ENCODE data around the gene SWT1.
"Not testable (repeated sequence)": the region's sequence is repeated elsewhere in the genome, so short reads cannot be mapped to it uniquely, and the experiment has no call there.

The SWT1 gene

GRCh38 chr1:185250063-185250462 is 93.1 kb downstream of the SWT1 start:
- no peak for DNase-seq

- DNase-seq, result not testable (repeated sequence)
Observed at GRCh38 chr1:185251928-185252327, 95.0 kb downstream of the SWT1 start.

- not testable (repeated sequence) for DNase-seq
Observed at GRCh38 chr1:185252404-185252803, 95.4 kb downstream of the SWT1 start.

- DNase-seq, result not testable (repeated sequence)
Observed at GRCh38 chr1:185255595-185255994, 98.6 kb downstream of the SWT1 start.

- not testable (repeated sequence) for DNase-seq
Observed at GRCh38 chr1:185257116-185257949, 100.4 kb downstream of the SWT1 start.

GRCh38 chr1:185257950-185258208 is 100.9 kb downstream of the SWT1 start:
- DNase-seq, result no peak

GRCh38 chr1:185258676-185259075 is 101.7 kb downstream of the SWT1 start:
- no peak for DNase-seq

- no peak for DNase-seq
Observed at GRCh38 chr1:185260611-185261010, 103.6 kb downstream of the SWT1 start.

GRCh38 chr1:185262151-185262550 is 105.2 kb downstream of the SWT1 start:
- no peak for DNase-seq

GRCh38 chr1:185263292-185263691 is 106.3 kb downstream of the SWT1 start:
- no peak for DNase-seq

GRCh38 chr1:185263780-185264179 is 106.8 kb downstream of the SWT1 start:
- DNase-seq, result no peak

GRCh38 chr1:185265314-185265713 is 108.3 kb downstream of the SWT1 start:
- no peak for DNase-seq

- no peak for DNase-seq
Observed at GRCh38 chr1:185267301-185267700, 110.3 kb downstream of the SWT1 start.

- no peak for DNase-seq
Observed at GRCh38 chr1:185267701-185268100, 110.7 kb downstream of the SWT1 start.

- no peak for DNase-seq
Observed at GRCh38 chr1:185268352-185268751, 111.4 kb downstream of the SWT1 start.

GRCh38 chr1:185271921-185272320 is 115.0 kb downstream of the SWT1 start:
- DNase-seq, result no peak

- no peak for DNase-seq
Observed at GRCh38 chr1:185279571-185279970, 122.6 kb downstream of the SWT1 start.

- no peak for DNase-seq
Observed at GRCh38 chr1:185280589-185280988, 123.6 kb downstream of the SWT1 start.

GRCh38 chr1:185281245-185281644 is 124.3 kb downstream of the SWT1 start:
- DNase-seq, result peak; percentile 50

GRCh38 chr1:185284116-185284515 is 127.1 kb downstream of the SWT1 start:
- DNase-seq, result no peak

- DNase-seq, result peak; percentile 22
Observed at GRCh38 chr1:185284533-185285276, 127.7 kb downstream of the SWT1 start.

GRCh38 chr1:185287451-185287850 is 130.5 kb downstream of the SWT1 start:
- DNase-seq, result no peak

- DNase-seq, result no peak
Observed at GRCh38 chr1:185288435-185288834, 131.5 kb downstream of the SWT1 start.

- DNase-seq, result no peak
Observed at GRCh38 chr1:185289880-185290279, 132.9 kb downstream of the SWT1 start.
